ENCODE measurements around the gene AGAP6.
A peak's percentile ranks its signal among the peaks of the same experiment; 100 is the strongest.
"Not testable (repeated sequence)": the region's sequence is repeated elsewhere in the genome, so short reads cannot be mapped to it uniquely, and the experiment has no call there.

AGAP6 gene

GRCh38 chr10:49988376-49988775 lies at the start of gene AGAP6:
AGAP6 (plus strand) TSS chr10:49988406; CDS start chr10:49988716, 310 bp downstream.
- DNase-seq (ENCODE audit: low read depth), result not testable (repeated sequence)

- peak; percentile 78 for DNase-seq (ENCODE audit: low read depth)
Observed at GRCh38 chr10:49941447-49942338, 46.5 kb upstream of the AGAP6 start, which contains the start of the genes PARG and TIMM23B. PARG (minus strand) TSS chr10:49942027; CDS start chr10:49941725, 302 bp downstream. TIMM23B (plus strand) TSS chr10:49942053; CDS start chr10:49942195, 142 bp downstream.

GRCh38 chr10:49942339-49942705 lies 45.9 kb upstream of the AGAP6 start:
- DNase-seq (ENCODE audit: low read depth), result not testable (repeated sequence)

- not testable (repeated sequence) for DNase-seq (ENCODE audit: low read depth)
Observed at GRCh38 chr10:49943607-49944006, 44.6 kb upstream of the AGAP6 start.

GRCh38 chr10:49948142-49948541 lies 40.1 kb upstream of the AGAP6 start:
- not testable (repeated sequence) for DNase-seq (ENCODE audit: low read depth)

GRCh38 chr10:49948737-49949136 lies 39.5 kb upstream of the AGAP6 start:
- not testable (repeated sequence) for DNase-seq (ENCODE audit: low read depth)

GRCh38 chr10:49952006-49952405 lies 36.2 kb upstream of the AGAP6 start:
- DNase-seq (ENCODE audit: low read depth), result not testable (repeated sequence)

- not testable (repeated sequence) for DNase-seq (ENCODE audit: low read depth)
Observed at GRCh38 chr10:49953122-49953521, 35.1 kb upstream of the AGAP6 start.

GRCh38 chr10:49970331-49970857 lies 17.8 kb upstream of the AGAP6 start:
- not testable (repeated sequence) for DNase-seq (ENCODE audit: low read depth)

- not testable (repeated sequence) for DNase-seq (ENCODE audit: low read depth)
Observed at GRCh38 chr10:49971466-49971865, 16.7 kb upstream of the AGAP6 start.

- DNase-seq (ENCODE audit: low read depth), result not testable (repeated sequence)
Observed at GRCh38 chr10:49972094-49972493, 16.1 kb upstream of the AGAP6 start.

GRCh38 chr10:49977756-49978155 lies 10.4 kb upstream of the AGAP6 start:
- not testable (repeated sequence) for DNase-seq (ENCODE audit: low read depth)

- DNase-seq (ENCODE audit: low read depth), result not testable (repeated sequence)
Observed at GRCh38 chr10:49987207-49987606, 999 bp upstream of the AGAP6 start.

GRCh38 chr10:49995321-49995720 lies 7.1 kb downstream of the AGAP6 start:
- not testable (repeated sequence) for DNase-seq (ENCODE audit: low read depth)

- DNase-seq (ENCODE audit: low read depth), result not testable (repeated sequence)
Observed at GRCh38 chr10:50014024-50014423, 25.8 kb downstream of the AGAP6 start.

- not testable (repeated sequence) for DNase-seq (ENCODE audit: low read depth)
Observed at GRCh38 chr10:50015596-50016220, 27.5 kb downstream of the AGAP6 start.

- DNase-seq (ENCODE audit: low read depth), result not testable (repeated sequence)
Observed at GRCh38 chr10:50016926-50017325, 28.7 kb downstream of the AGAP6 start.

GRCh38 chr10:50017646-50018045 lies 29.4 kb downstream of the AGAP6 start:
- DNase-seq (ENCODE audit: low read depth), result not testable (repeated sequence)

- DNase-seq (ENCODE audit: low read depth), result not testable (repeated sequence)
Observed at GRCh38 chr10:50019279-50019678, 31.1 kb downstream of the AGAP6 start.

GRCh38 chr10:50020451-50021024 lies 32.3 kb downstream of the AGAP6 start:
- DNase-seq (ENCODE audit: low read depth), result not testable (repeated sequence)

- no peak for DNase-seq (ENCODE audit: low read depth)
Observed at GRCh38 chr10:50021646-50022045, 33.4 kb downstream of the AGAP6 start.
